Activated CD8-positive, alpha-beta memory T cell treated with anti-CD3 and anti-CD28 coated beads for 48 hours (primary cell): Measurements from ENCODE around the gene TPRN.

Source experiments
- DNase-seq, 3 experiments: peaks; one replicate each; pipeline ENCODE4 v3.0.0-alpha.2; 2020; ENCODE audit warnings: low read depth in 2 of 3, low spot score in 2 of 3

Gene TPRN

GRCh38 chr9:137225699-137226331, 25.3 kb upstream of the TPRN start:
- DNase-seq, result no peak

- no peak for DNase-seq
Measured at GRCh38 chr9:137224830-137225694, 24.5 kb upstream of the TPRN start, which contains the start of gene CYSRT1. Gene CYSRT1 (plus strand): TSS chr9:137225174. CDS start chr9:137225622, 448 bp downstream.

GRCh38 chr9:137223078-137223970, 22.8 kb upstream of the TPRN start:
- DNase-seq, result peak; percentile 97 to 99 (median 99)

- no peak for DNase-seq
Measured at GRCh38 chr9:137222190-137223077, 21.9 kb upstream of the TPRN start, which contains the start of gene RNF208. Gene RNF208 (minus strand): TSS chr9:137222240. CDS start chr9:137221212, 1,028 bp downstream.

GRCh38 chr9:137221506-137222111, 21.1 kb upstream of the TPRN start:
- DNase-seq, result no peak

GRCh38 chr9:137221095-137221505, 20.6 kb upstream of the TPRN start:
- DNase-seq, result no peak

- no peak for DNase-seq
Measured at GRCh38 chr9:137220317-137221094, 20.0 kb upstream of the TPRN start.

- no peak for DNase-seq
Measured at GRCh38 chr9:137219757-137220316, 19.3 kb upstream of the TPRN start.

GRCh38 chr9:137218754-137219271, 18.3 kb upstream of the TPRN start:
- no peak for DNase-seq

- DNase-seq, result no peak
Measured at GRCh38 chr9:137218212-137218753, 17.7 kb upstream of the TPRN start.

GRCh38 chr9:137217276-137218211, 17.0 kb upstream of the TPRN start:
- no peak for DNase-seq

- DNase-seq, result no peak
Measured at GRCh38 chr9:137216188-137216965, 15.8 kb upstream of the TPRN start.

- DNase-seq, result no peak
Measured at GRCh38 chr9:137215196-137215986, 14.8 kb upstream of the TPRN start.

- no peak for DNase-seq
Measured at GRCh38 chr9:137214620-137215019, 14.1 kb upstream of the TPRN start.
